SK-N-MC (cell line): ENCODE results near the gene NRROS.

Source experiments
- DNase-seq: peaks from one replicate; pipeline ENCODE4 v3.0.0-alpha.2; 2011; ENCODE audit warnings: low read depth, low spot score
- H3K27ac ChIP-seq: fragments of 200-600 bp; sonication (generic); 2 replicates; pipeline ENCODE4 v1.5.1; 2016; ENCODE audit warnings: mixed run types
- H3K36me3 ChIP-seq: fragments of 200-600 bp; sonication (generic); 2 replicates; pipeline ENCODE4 v1.6.1; 2017; ENCODE audit warnings: antibody characterized with exemption, low read length, mixed read lengths; ENCODE audit not compliant: insufficient read depth
- H3K4me3 ChIP-seq: fragments of 200-600 bp; sonication (generic); 2 replicates; pipeline ENCODE4 v1.5.1; 2016
- H3K9ac ChIP-seq: fragments of 200-600 bp; sonication (generic); 2 replicates; pipeline ENCODE4 v1.8.0; 2017; ENCODE audit warnings: mixed run types, mixed read lengths; ENCODE audit not compliant: insufficient read length
- H3K9me3 ChIP-seq: fragments of 200-600 bp; sonication (generic); 2 replicates; pipeline ENCODE4 v1.6.1; 2017; ENCODE audit warnings: low read depth, mild to moderate bottlenecking, antibody characterized with exemption, low read length, moderate library complexity, mixed read lengths
- EZH2 ChIP-seq: fragments of 200-600 bp; sonication (generic); IDR thresholded peaks from one replicate; pipeline ENCODE4 v1.6.1; 2017; ENCODE audit warnings: antibody characterized with exemption
- FOXP2 ChIP-seq: optimal IDR thresholded peaks from 2 replicates; pipeline ENCODE3; 2011; ENCODE audit warnings: mild to moderate bottlenecking, moderate library complexity; ENCODE audit not compliant: insufficient read depth; ENCODE audit errors: extremely low read length, control extremely low read depth
- POLR2AphosphoS5 ChIP-seq: IDR thresholded peaks from 2 replicates; pipeline ENCODE4 v1.6.1; 2012; ENCODE audit warnings: mild to moderate bottlenecking, low read depth, low read length, borderline replicate concordance

Gene NRROS

GRCh38 chr3:196656213-196656612 is 16.7 kb downstream of the NRROS start:
- Histone ChIP-seq H3K9me3 (no peaks in the 10 kb centered on the region), H3K9ac (no peak overlapping the region), H3K4me3 (no peak overlapping the region), H3K36me3 (no peaks in the 10 kb centered on the region), H3K27ac (no peak overlapping the region)
- no peak for TF ChIP-seq EZH2
- TF ChIP-seq FOXP2, result no peak
- TF ChIP-seq POLR2AphosphoS5, result no peak
- DNase-seq, result no peak

GRCh38 chr3:196659901-196660351 is 20.4 kb downstream of the NRROS start:
- no peak for DNase-seq
- no peak for TF ChIP-seq POLR2AphosphoS5
- Histone ChIP-seq H3K27ac (no peak overlapping the region), H3K36me3 (no peaks in the 10 kb centered on the region), H3K9me3 (no peaks in the 10 kb centered on the region), H3K9ac (no peak overlapping the region), H3K4me3 (no peak overlapping the region)

- H3K9me3 ChIP-seq, result no peaks in the 10 kb centered on the region
- DNase-seq, result no peak
- no peak overlapping the region for H3K4me3 ChIP-seq
- no peaks in the 10 kb centered on the region for H3K36me3 ChIP-seq
- H3K27ac ChIP-seq, result no peak overlapping the region
- TF ChIP-seq FOXP2, result no peak
- no peak for TF ChIP-seq POLR2AphosphoS5
- TF ChIP-seq EZH2, result no peak
- no peak overlapping the region for H3K9ac ChIP-seq
These were observed 21.1 kb downstream of the NRROS start for GRCh38 chr3:196660381-196661166.

- Histone ChIP-seq H3K36me3 (no peaks in the 10 kb centered on the region), H3K9ac (no peak overlapping the region), H3K9me3 (no peaks in the 10 kb centered on the region), H3K27ac (no peak overlapping the region), H3K4me3 (no peak overlapping the region)
- TF ChIP-seq EZH2 (no peak), FOXP2 (no peak)
- DNase-seq, result no peak
These were observed 21.9 kb downstream of the NRROS start for GRCh38 chr3:196661400-196661799.

GRCh38 chr3:196662033-196662432 is 22.5 kb downstream of the NRROS start:
- no peak overlapping the region for H3K4me3 ChIP-seq
- DNase-seq, result no peak
- H3K36me3 ChIP-seq, result no peaks in the 10 kb centered on the region
- no peak overlapping the region for H3K9ac ChIP-seq
- no peaks in the 10 kb centered on the region for H3K9me3 ChIP-seq
- no peak overlapping the region for H3K27ac ChIP-seq
- TF ChIP-seq EZH2 (no peak), FOXP2 (no peak), POLR2AphosphoS5 (no peak)

- DNase-seq, result no peak
- Histone ChIP-seq H3K9me3 (no peaks in the 10 kb centered on the region), H3K9ac (no peak overlapping the region), H3K27ac (peak overlapping the region; percentile 44; the same call in 1 of the 2 replicates), H3K4me3 (no peak overlapping the region), H3K36me3 (no peaks in the 10 kb centered on the region)
- TF ChIP-seq FOXP2 (no peak), EZH2 (no peak), POLR2AphosphoS5 (no peak)
These were observed 23.4 kb downstream of the NRROS start for GRCh38 chr3:196662711-196663571.

- Histone ChIP-seq H3K4me3 (no peak overlapping the region), H3K9ac (no peak overlapping the region), H3K36me3 (no peaks in the 10 kb centered on the region), H3K27ac (no peak overlapping the region), H3K9me3 (no peaks in the 10 kb centered on the region)
- no peak for DNase-seq
- TF ChIP-seq POLR2AphosphoS5 (no peak), EZH2 (no peak), FOXP2 (no peak)
These were observed 26.7 kb downstream of the NRROS start for GRCh38 chr3:196666001-196666867.
